ENCODE measurements around the gene PHKG1.
"Not testable (repeated sequence)": the region's sequence is repeated elsewhere in the genome, so short reads cannot be mapped to it uniquely, and the experiment has no call there.

PHKG1 gene

GRCh38 chr7:56092789-56093531 is at the start of gene PHKG1:
TSS of gene PHKG1 (minus strand) at chr7:56092952. CDS start at chr7:56088941, 4,011 bp downstream.
- no peak within 1 kb of the TSS for H3K27ac ChIP-seq (ENCODE audit: low read length)
- peaks cover 0 to 7% of the 10 kb centered on the region in 2 donors for H3K36me3 ChIP-seq (ENCODE audit: control insufficient read depth in 1 of 2, insufficient read depth in 2 of 2, low read length in 2 of 2)
- H3K9me3 ChIP-seq (ENCODE audit: control insufficient read depth in 1 of 2, low read length in 2 of 2) = no peaks in the 10 kb centered on the region
- peak within 1 kb of the TSS; percentile 27 to 37 for H3K4me3 ChIP-seq (ENCODE audit: low read depth in 1 of 2, low read length in 2 of 2)
- peaks cover 5 to 22% of the 10 kb centered on the region in 2 donors for H3K4me1 ChIP-seq (ENCODE audit: control insufficient read depth in 1 of 2, insufficient read depth in 2 of 2, low read length in 2 of 2)
- no peaks in the 10 kb centered on the region for H3K27me3 ChIP-seq (ENCODE audit: low read depth, low read length)

- H3K27me3 ChIP-seq (ENCODE audit: low read depth, low read length); H3K4me1 ChIP-seq (ENCODE audit: control insufficient read depth in 1 of 2, insufficient read depth in 2 of 2, low read length in 2 of 2); H3K9me3 ChIP-seq (ENCODE audit: control insufficient read depth in 1 of 2, low read length in 2 of 2); H3K27ac ChIP-seq (ENCODE audit: low read length); H3K36me3 ChIP-seq (ENCODE audit: control insufficient read depth in 1 of 2, insufficient read depth in 2 of 2, low read length in 2 of 2); H3K4me3 ChIP-seq (ENCODE audit: low read depth in 1 of 2, low read length in 2 of 2): not testable (repeated sequence)
These were observed 38.3 kb upstream of the PHKG1 start for GRCh38 chr7:56131062-56131461.

DNA sequence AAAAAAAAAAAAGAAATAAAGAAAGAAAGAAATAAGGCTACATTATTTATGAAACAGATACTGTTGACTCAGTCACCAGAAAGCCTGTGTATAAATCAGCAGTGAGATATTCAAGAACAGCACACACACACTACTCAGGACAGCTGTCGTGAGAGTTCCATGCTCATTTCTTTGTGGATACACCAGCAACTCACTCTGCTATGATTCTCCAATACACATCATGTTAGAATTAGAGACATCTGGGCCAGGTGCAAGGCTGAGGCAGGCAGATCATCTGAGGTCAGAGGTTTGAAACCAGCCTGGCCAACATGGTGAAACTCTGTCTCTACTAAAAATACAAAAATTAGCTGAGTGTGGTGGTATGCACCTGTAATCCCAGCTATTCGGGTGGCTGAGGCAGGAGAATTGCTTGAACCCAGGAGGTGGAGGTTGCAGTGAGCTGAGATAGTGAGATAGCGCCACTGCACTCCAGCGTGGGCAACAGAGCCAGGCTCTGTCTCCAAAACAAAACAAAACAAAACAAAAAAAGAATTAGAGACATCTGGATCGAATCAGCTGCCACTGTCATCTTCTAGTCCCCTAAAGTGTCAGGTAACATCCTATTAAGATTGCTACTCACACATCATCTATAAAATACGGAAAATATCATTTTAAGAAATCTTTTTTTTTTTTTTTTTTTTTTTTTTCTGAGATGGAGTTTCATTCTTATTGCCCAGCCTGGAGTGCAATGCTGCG is 34.7 kb upstream of the PHKG1 start:
- H3K36me3 ChIP-seq (ENCODE audit: control insufficient read depth in 1 of 2, insufficient read depth in 2 of 2, low read length in 2 of 2) = no peaks in the 10 kb centered on the region
- H3K27ac ChIP-seq (ENCODE audit: low read length) = no peak overlapping the region
- no peak overlapping the region for H3K4me3 ChIP-seq (ENCODE audit: low read depth in 1 of 2, low read length in 2 of 2)
- no peaks in the 10 kb centered on the region for H3K4me1 ChIP-seq (ENCODE audit: control insufficient read depth in 1 of 2, insufficient read depth in 2 of 2, low read length in 2 of 2)
- H3K9me3 ChIP-seq (ENCODE audit: control insufficient read depth in 1 of 2, low read length in 2 of 2) = no peaks in the 10 kb centered on the region
- no peaks in the 10 kb centered on the region for H3K27me3 ChIP-seq (ENCODE audit: low read depth, low read length)

- Histone ChIP-seq H3K36me3 (ENCODE audit: control insufficient read depth in 1 of 2, insufficient read depth in 2 of 2, low read length in 2 of 2) (no peaks in the 10 kb centered on the region), H3K27me3 (ENCODE audit: low read depth, low read length) (no peaks in the 10 kb centered on the region), H3K4me1 (ENCODE audit: control insufficient read depth in 1 of 2, insufficient read depth in 2 of 2, low read length in 2 of 2) (no peaks in the 10 kb centered on the region), H3K9me3 (ENCODE audit: control insufficient read depth in 1 of 2, low read length in 2 of 2) (no peaks in the 10 kb centered on the region), H3K27ac (ENCODE audit: low read length) (no peak overlapping the region), H3K4me3 (ENCODE audit: low read depth in 1 of 2, low read length in 2 of 2) (no peak overlapping the region)
These were observed 33.1 kb upstream of the PHKG1 start for GRCh38 chr7:56125831-56126230.

GRCh38 chr7:56124981-56125380 is 32.2 kb upstream of the PHKG1 start:
- no peak overlapping the region for H3K4me3 ChIP-seq (ENCODE audit: low read depth in 1 of 2, low read length in 2 of 2)
- H3K27me3 ChIP-seq (ENCODE audit: low read depth, low read length) = no peaks in the 10 kb centered on the region
- H3K27ac ChIP-seq (ENCODE audit: low read length) = no peak overlapping the region
- no peaks in the 10 kb centered on the region for H3K36me3 ChIP-seq (ENCODE audit: control insufficient read depth in 1 of 2, insufficient read depth in 2 of 2, low read length in 2 of 2)
- H3K4me1 ChIP-seq (ENCODE audit: control insufficient read depth in 1 of 2, insufficient read depth in 2 of 2, low read length in 2 of 2) = no peaks in the 10 kb centered on the region
- no peaks in the 10 kb centered on the region for H3K9me3 ChIP-seq (ENCODE audit: control insufficient read depth in 1 of 2, low read length in 2 of 2)

- no peaks in the 10 kb centered on the region for H3K9me3 ChIP-seq (ENCODE audit: control insufficient read depth in 1 of 2, low read length in 2 of 2)
These were observed 28.7 kb upstream of the PHKG1 start for GRCh38 chr7:56121440-56121839.

GRCh38 chr7:56115852-56116538 is 23.2 kb upstream of the PHKG1 start, which contains the start of gene NUPR2:
TSS of gene NUPR2 (minus strand) at chr7:56116417. CDS start at chr7:56116314, 103 bp downstream.
- Histone ChIP-seq H3K4me1 (ENCODE audit: control insufficient read depth in 1 of 2, insufficient read depth in 2 of 2, low read length in 2 of 2) (no peaks in the 10 kb centered on the region), H3K36me3 (ENCODE audit: control insufficient read depth in 1 of 2, insufficient read depth in 2 of 2, low read length in 2 of 2) (no peaks in the 10 kb centered on the region), H3K4me3 (ENCODE audit: low read depth in 1 of 2, low read length in 2 of 2) (peak within 1 kb of the TSS in 1 of 2 donors; percentile 26), H3K27me3 (ENCODE audit: low read depth, low read length) (peaks cover 5% of the 10 kb centered on the region), H3K27ac (ENCODE audit: low read length) (no peak within 1 kb of the TSS), H3K9me3 (ENCODE audit: control insufficient read depth in 1 of 2, low read length in 2 of 2) (no peaks in the 10 kb centered on the region)

More at GRCh38 chr7:56121440-56121839, 28.7 kb upstream of the PHKG1 start:
- H3K4me1 ChIP-seq (ENCODE audit: control insufficient read depth in 1 of 2, insufficient read depth in 2 of 2, low read length in 2 of 2) = no peaks in the 10 kb centered on the region
- no peaks in the 10 kb centered on the region for H3K36me3 ChIP-seq (ENCODE audit: control insufficient read depth in 1 of 2, insufficient read depth in 2 of 2, low read length in 2 of 2)
- no peak overlapping the region for H3K4me3 ChIP-seq (ENCODE audit: low read depth in 1 of 2, low read length in 2 of 2)
- H3K27me3 ChIP-seq (ENCODE audit: low read depth, low read length) = peaks cover 3% of the 10 kb centered on the region
- H3K27ac ChIP-seq (ENCODE audit: low read length) = no peak overlapping the region

DNA sequence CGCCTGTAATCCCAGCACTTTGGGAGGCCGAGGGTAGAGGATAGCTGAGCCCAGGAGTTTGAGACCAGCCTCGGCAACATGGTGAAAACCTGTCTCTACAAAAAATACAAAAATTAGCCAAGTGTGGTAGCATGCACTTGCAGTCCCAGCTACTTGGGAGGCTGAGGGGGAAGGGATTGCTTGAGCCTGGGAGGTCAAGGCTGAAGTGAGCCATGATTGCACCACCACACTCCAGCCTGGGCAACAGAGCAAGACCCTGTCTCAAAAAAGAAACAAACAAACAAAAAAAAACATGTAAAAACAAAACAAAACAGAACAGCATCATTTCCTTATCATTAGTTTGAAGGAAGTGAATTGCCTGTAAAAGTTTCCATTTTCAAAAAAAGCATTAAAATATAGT is 19.5 kb upstream of the PHKG1 start:
- H3K4me1 ChIP-seq (ENCODE audit: control insufficient read depth in 1 of 2, insufficient read depth in 2 of 2, low read length in 2 of 2); H3K27me3 ChIP-seq (ENCODE audit: low read depth, low read length); H3K4me3 ChIP-seq (ENCODE audit: low read depth in 1 of 2, low read length in 2 of 2); H3K36me3 ChIP-seq (ENCODE audit: control insufficient read depth in 1 of 2, insufficient read depth in 2 of 2, low read length in 2 of 2); H3K9me3 ChIP-seq (ENCODE audit: control insufficient read depth in 1 of 2, low read length in 2 of 2); H3K27ac ChIP-seq (ENCODE audit: low read length): not testable (repeated sequence)

DNA sequence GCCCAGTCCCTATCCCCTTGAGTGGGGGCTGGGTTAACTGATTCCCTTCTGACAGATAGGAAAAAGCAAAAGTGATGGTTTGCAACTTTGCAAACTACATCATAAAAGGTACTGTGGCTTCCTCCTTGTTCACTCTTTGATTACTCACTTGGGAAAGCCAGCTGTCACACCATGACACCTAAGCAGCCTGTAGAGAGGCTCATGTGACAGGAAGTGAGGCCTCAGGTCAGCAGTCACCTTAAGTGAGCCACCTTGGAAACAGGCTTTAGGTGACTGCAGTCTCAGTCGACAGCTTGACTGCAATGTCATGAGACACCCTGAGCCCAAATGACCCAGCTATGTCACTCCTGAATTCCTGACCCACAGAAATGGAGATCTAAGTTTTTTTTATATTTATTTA is 17.9 kb upstream of the PHKG1 start:
- H3K27me3 ChIP-seq (ENCODE audit: low read depth, low read length) = no peaks in the 10 kb centered on the region
- H3K4me1 ChIP-seq (ENCODE audit: control insufficient read depth in 1 of 2, insufficient read depth in 2 of 2, low read length in 2 of 2) = peaks cover 0 to 4% of the 10 kb centered on the region in 2 donors
- H3K9me3 ChIP-seq (ENCODE audit: control insufficient read depth in 1 of 2, low read length in 2 of 2) = no peaks in the 10 kb centered on the region
- H3K36me3 ChIP-seq (ENCODE audit: control insufficient read depth in 1 of 2, insufficient read depth in 2 of 2, low read length in 2 of 2) = peaks cover 0 to 3% of the 10 kb centered on the region in 2 donors
- no peak overlapping the region for H3K4me3 ChIP-seq (ENCODE audit: low read depth in 1 of 2, low read length in 2 of 2)
- H3K27ac ChIP-seq (ENCODE audit: low read length) = no peak overlapping the region

GRCh38 chr7:56107954-56108258 is 15.2 kb upstream of the PHKG1 start:
- H3K27ac ChIP-seq (ENCODE audit: low read length) = no peak overlapping the region
- H3K27me3 ChIP-seq (ENCODE audit: low read depth, low read length) = no peaks in the 10 kb centered on the region
- H3K4me1 ChIP-seq (ENCODE audit: control insufficient read depth in 1 of 2, insufficient read depth in 2 of 2, low read length in 2 of 2) = peaks cover 0 to 23% of the 10 kb centered on the region in 2 donors
- H3K9me3 ChIP-seq (ENCODE audit: control insufficient read depth in 1 of 2, low read length in 2 of 2) = no peaks in the 10 kb centered on the region
- H3K4me3 ChIP-seq (ENCODE audit: low read depth in 1 of 2, low read length in 2 of 2) = no peak overlapping the region
- H3K36me3 ChIP-seq (ENCODE audit: control insufficient read depth in 1 of 2, insufficient read depth in 2 of 2, low read length in 2 of 2) = peaks cover 8 to 20% of the 10 kb centered on the region in 2 donors

All from muscle layer of duodenum (tissue), 2 donors.